GM18867 (cell line): Measurements from ENCODE around the gene F8A2.
A peak's percentile ranks its signal among the peaks of the same experiment; 100 is the strongest.
"Not testable (repeated sequence)": the region's sequence is repeated elsewhere in the genome, so short reads cannot be mapped to it uniquely, and the experiment has no call there.

Source experiments
- ATAC-seq: cut with Tn5 transposase; IDR thresholded peaks from one replicate; pipeline ENCODE4 v1.9.1; 2021; ENCODE audit warnings: mild to moderate bottlenecking, moderate library complexity; ENCODE audit not compliant: unreplicated experiment

F8A2 gene

DNA sequence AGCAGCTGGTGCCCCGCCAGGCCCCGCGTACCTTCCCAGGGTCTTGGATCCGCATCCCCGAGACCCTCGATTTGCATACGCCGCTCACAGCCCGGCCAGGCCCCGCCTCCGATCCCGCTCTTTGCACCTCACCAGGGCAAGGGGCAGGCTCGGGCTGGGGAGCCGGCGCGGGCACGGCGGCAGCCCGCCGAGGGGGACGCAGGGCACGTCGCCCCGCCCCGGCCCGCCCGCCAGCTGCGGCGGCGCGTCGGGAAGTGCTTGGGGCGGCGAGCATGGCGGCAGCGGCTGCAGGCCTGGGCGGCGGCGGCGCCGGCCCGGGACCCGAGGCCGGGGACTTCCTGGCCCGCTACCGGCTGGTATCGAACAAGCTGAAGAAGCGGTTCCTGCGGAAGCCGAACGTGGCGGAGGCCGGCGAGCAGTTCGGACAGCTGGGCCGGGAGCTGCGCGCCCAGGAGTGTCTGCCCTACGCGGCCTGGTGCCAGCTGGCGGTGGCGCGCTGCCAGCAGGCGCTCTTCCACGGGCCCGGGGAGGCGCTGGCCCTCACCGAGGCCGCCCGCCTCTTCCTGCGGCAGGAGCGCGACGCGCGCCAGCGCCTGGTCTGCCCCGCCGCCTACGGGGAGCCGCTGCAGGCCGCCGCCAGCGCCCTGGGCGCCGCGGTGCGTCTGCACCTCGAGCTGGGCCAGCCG lies at the start of gene F8A2:
Gene F8A2, plus strand, starts transcription at position 253 of the 686 bp plus-strand sequence. Its CDS starts 20 bp downstream, at position 273.
- ATAC-seq: peak; percentile 87

- no peak for ATAC-seq
These were observed 48.3 kb upstream of the F8A2 start for GRCh38 chrX:155333544-155334100.

DNA sequence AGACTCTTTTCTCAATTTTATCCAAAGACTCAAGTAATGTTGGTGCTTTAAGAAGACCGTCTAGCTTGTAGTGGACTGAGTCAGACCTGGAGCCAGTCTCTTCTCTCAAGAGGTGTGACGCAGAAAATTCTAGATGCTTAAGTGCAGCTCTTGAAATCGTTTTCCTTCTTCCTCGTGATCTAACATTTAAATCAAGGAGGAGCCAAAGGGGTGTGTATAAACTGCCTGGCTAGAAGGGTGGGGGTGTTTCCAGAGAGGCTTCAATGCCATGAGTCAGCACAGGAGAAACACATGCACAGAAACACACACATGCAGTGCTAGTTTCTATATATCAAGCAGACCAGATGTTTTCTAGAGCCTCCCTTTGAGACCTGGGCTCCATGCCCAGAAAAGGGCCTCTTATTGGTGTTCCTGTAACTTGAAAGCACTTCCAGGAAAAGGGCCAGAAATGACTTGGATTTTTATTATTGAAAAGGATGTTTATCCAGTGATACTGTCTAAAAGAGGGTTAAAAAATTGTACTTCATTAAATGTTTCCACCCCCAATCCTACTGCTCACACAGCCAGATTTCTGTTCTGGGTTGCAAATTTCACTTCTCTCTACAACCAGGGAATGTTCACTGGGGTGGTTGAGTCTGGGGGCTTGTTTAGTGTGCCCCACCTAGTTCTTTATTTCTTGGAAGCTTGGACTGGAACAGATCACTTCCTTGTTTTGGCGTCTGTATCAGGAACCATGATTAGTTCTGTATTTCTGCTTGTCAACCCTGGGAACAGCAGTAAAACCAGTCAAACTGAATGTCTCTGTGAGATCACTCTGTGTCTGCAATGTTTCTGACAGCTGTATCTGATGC lies 47.2 kb upstream of the F8A2 start, which contains the start of gene CLIC2:
Gene CLIC2, minus strand, starts transcription at position 129 of the 851 bp plus-strand sequence. CDS start 187 bp downstream, outside the sequence.
- peak; percentile 76 for ATAC-seq

DNA sequence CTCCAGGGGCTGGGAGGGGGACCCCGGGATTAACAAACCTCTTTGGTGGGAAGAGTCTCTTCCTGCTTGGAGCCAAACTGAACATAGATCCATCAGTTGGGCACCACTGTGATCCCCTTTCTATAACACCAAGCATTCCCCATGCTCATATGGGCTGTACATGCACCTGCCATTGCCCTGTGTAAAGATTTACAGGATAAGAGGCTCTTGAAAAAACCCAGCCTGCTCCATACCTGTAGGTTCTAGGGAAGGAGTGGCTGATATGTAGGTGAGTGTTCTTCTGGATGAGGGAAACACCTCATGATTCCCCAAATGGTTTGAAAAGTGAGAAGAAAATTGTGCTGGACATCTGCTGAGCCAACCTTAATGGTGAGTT lies 46.6 kb upstream of the F8A2 start:
- not testable (repeated sequence) for ATAC-seq

DNA sequence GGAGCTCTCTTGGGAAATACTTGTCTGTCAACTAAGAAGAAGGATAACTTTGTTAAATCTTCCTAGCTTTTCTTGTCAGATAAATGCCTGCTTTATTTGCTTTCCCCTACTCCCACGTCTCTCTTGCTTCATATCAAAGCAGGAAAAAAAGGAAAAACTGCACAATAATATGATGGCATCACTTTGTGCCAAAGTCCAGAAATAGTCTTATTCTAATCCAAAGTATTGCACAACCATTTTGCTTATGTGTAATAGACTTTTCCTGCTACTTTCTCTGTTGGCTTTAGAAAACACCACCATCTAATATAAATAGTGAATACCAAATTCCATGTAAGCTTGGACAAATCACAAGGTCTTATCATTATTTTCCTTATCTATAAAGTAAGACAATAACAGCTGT lies 36.2 kb upstream of the F8A2 start:
- ATAC-seq: not testable (repeated sequence)

- ATAC-seq: not testable (repeated sequence)
These were observed 32.4 kb upstream of the F8A2 start for GRCh38 chrX:155349448-155349847.

- not testable (repeated sequence) for ATAC-seq
These were observed 18.2 kb upstream of the F8A2 start for GRCh38 chrX:155363712-155364111.

DNA sequence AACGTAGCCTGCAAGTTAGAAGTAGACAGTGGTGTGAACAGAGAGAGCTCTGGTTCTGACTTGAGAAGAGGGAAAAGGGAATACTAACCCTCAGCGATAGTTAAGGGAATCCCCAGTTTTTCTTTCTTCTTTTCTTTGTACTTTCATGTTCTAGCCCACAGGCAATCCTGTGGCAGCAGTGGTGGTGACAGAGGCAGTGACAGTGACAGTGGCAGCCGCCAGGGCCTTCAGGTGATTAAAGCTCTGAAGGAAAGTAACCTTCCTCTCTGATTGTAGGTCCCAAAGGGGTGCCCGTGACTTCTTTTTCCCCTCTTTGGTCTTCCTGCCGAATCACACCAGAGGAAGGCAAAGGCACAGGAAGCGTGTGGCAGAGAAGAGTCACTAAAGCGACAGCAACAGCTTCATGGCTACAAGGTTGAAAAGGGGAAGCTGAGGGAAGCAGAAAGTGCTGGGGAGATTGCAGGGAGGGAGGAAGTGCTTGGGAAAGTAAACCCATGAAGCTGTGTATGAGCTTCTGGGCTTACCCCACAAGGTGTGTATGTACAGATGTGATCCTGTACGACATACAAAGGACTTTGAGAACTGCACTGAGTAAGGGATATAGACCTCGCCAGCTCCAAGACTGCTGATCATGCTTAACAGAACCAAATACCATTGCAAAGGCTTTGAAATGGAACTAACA lies 8.0 kb upstream of the F8A2 start:
- peak; percentile 74 for ATAC-seq

DNA sequence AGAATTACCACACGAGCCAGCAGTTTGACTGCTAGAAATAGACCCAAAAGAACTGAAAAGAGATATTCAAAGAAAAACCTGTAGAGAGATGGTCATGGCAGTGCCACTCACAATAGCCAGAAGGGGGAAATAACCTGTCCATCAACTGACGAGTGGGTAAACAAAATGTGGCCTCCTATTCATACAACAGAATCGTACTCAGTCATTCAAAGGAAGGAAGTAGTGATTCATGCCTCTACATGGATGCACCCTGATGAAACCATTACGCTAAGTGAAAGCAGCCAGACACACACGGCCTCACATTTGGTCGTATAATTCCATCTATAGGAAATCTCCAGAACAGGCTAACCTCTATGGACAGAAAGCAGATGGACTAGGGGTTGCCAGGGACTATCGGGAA lies 2.1 kb upstream of the F8A2 start:
- not testable (repeated sequence) for ATAC-seq

DNA sequence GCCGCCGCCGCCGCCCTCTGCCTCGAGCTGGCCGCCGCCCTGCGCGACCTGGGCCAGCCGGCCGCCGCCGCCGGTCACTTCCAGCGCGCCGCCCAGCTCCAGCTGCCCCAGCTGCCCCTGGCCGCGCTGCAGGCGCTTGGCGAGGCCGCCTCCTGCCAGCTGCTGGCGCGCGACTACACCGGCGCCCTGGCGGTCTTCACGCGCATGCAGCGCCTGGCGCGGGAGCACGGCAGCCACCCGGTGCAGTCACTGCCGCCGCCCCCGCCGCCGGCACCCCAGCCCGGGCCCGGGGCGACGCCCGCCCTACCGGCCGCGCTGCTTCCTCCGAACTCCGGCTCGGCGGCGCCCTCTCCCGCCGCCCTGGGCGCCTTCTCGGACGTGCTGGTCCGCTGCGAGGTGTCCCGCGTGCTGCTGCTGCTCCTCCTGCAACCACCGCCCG lies 653 bp downstream of the F8A2 start:
- ATAC-seq: peak; percentile 33

DNA sequence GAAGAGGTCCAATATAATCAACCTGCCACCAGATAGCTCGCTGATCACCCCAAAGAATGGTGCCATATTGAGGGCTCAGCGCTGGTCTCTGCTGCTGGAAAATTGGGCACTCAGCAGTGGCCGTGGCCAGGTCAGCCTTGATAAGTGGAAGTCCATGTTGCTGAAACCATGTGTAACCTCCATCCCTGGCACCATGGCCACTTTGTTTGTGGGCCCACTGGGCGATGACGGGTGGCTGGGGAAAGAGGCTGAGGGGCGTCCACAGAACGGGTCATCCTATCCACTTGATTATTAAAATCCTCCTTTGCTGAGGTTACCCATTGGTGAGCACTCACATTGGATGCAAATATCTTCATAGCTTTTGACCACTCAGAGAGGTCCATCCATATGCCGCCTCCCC lies 7.7 kb downstream of the F8A2 start:
- ATAC-seq: no peak

GRCh38 chrX:155394747-155395276 lies 12.9 kb downstream of the F8A2 start:
- ATAC-seq: not testable (repeated sequence)

DNA sequence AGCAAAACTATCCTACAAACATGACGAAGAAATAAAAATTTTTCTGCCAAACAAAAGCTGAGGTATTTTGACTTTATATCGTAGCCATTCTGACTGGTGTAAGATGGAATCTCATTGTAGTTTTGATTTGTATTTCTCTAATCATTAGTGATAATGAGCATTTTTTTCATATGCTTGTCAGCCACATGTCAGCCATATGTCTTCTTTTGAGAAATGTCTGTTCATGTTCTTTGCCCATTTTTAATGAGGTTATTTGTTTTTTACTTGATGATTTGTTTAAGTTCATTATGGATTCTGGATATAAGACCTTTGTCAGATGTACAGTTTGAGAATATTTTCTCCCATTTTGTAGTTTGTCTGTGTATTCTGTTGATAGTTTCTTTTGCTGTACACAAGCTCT lies 24.5 kb downstream of the F8A2 start:
- ATAC-seq: no peak

- ATAC-seq: no peak
These were observed 35.9 kb downstream of the F8A2 start for GRCh38 chrX:155417769-155418168.
